K562 (cell line): ENCODE data around the gene DGCR8. TPM values are rescaled to one million over a fixed set of nuclear protein-coding genes. Genes with fewer than 3 reads are reported as not detected.

Source experiments
- ADNP ChIP-seq: fragments of 200-800 bp; sonication (Bioruptor generic); IDR thresholded peaks from 2 replicates; pipeline ENCODE4 v1.6.1; 2016; ENCODE audit warnings: missing genetic modification characterization, missing compliant biosample characterization
- E2F5 ChIP-seq: sonication (generic); formaldehyde crosslinking; IDR thresholded peaks from 2 replicates; pipeline ENCODE4 v1.8.0; 2022; ENCODE audit warnings: mild to moderate bottlenecking, missing genetic modification reagents
- MGA ChIP-seq: fragments of 450-650 bp; IDR thresholded peaks from 2 replicates; pipeline ENCODE4 v1.6.1; 2016; ENCODE audit warnings: mild to moderate bottlenecking, moderate library complexity
- POLR2B ChIP-seq: fragments of 450-650 bp; IDR thresholded peaks from 2 replicates; pipeline ENCODE4 v1.6.1; 2018; ENCODE audit warnings: low read depth; ENCODE audit not compliant: partially characterized antibody
- ZBTB1 ChIP-seq: sonication (generic); formaldehyde crosslinking; IDR thresholded peaks from 2 replicates; pipeline ENCODE4 v1.8.1; 2023; ENCODE audit warnings: missing genetic modification reagents, low read depth, mild to moderate bottlenecking, borderline replicate concordance
- ZNF274 ChIP-seq: IDR thresholded peaks from 2 replicates; pipeline ENCODE4 v1.6.1; 2011; ENCODE audit warnings: low read depth, mild to moderate bottlenecking, low read length, moderate library complexity, borderline replicate concordance
- ZNF609 ChIP-seq: sonication (generic); formaldehyde crosslinking; IDR thresholded peaks from 2 replicates; pipeline ENCODE4 v1.8.1; 2023; ENCODE audit warnings: missing genetic modification reagents, mild to moderate bottlenecking, borderline replicate concordance
- polyA plus RNA-seq, 8 experiments: library from polyadenylated mRNA; depleted of rRNA in 4 of 8; stranded (reverse) in 5 of 8; unstranded in 3 of 8; fragments of >200 nt; fragmentation: Nextera tagmentation in 2 of 8; fragmentation: Illumina TruSeq in 1 of 8; extraction: Ambion mirVana in 2 of 8; extraction: Trizol in 1 of 8; gene quantifications; 2 replicates each; pipeline versions ENCODE4 v1.2.1 to v1.2.3, GENCODE V29; 2011 to 2014; ENCODE audit warnings: inconsistent platforms in 1 of 8, missing spikeins in 1 of 8
- total RNA-seq, 7 experiments: library from RNA; depleted of rRNA in 6 of 7; stranded (reverse); fragments of >200 nt in 6 of 7; fragmentation: Illumina TruSeq in 2 of 7; extraction: Trizol in 2 of 7; gene quantifications; 2 replicates each; pipeline versions ENCODE4 v1.2.1 to v1.2.3, GENCODE V29; 2011 to 2021; ENCODE audit warnings: low replicate concordance in 1 of 7

The DGCR8 gene
- total and polyA plus RNA-seq, 9 of the 15 experiments (the other 6 are each of a cell fraction or from before 2014, with no cell fraction given): 5.9 to 144 (median 80.1) TPM

GRCh38 chr22:20116951-20117632 lies 37.1 kb downstream of the DGCR8 start, which contains the start of gene TRMT2A (continued):
- TF ChIP-seq MGA: no peak
- TF ChIP-seq ZBTB1 (CRISPR knock-in tag): no peak
- TF ChIP-seq POLR2B: no peak
- no peak for TF ChIP-seq ZNF609 (CRISPR knock-in tag)
- TF ChIP-seq ZNF274: no peak
- TF ChIP-seq ADNP (tag): no peak
- TF ChIP-seq E2F5 (CRISPR knock-in tag): no peak
